GM10248 (cell line): Measurements from ENCODE around the gene IGF2R.

Experiments
- CTCF ChIA-PET: fragments of 300-600 bp; sonication (Branson Sonifier 250); formaldehyde crosslinking; extraction: SDS; loops from one replicate; lab custom pipeline; 2021; ENCODE audit warnings: antibody characterized with exemption; lab: Yijun Ruan, JAX
- POLR2A ChIA-PET: fragments of 350-650 bp; sonication (Branson Sonifier 250); formaldehyde crosslinking; extraction: SDS; loops from one replicate; lab custom pipeline; 2020; ENCODE audit warnings: antibody characterized with exemption; lab: Yijun Ruan, JAX
- DNase-seq: peaks from one replicate; pipeline ENCODE4 v3.0.0; 2012; ENCODE audit errors: extremely low spot score
- CTCF ChIP-seq: IDR thresholded peaks from 2 replicates; pipeline ENCODE4 v1.5.1; 2012; ENCODE audit warnings: mild to moderate bottlenecking, low read depth; ENCODE audit errors: extremely low read depth, missing control alignments, control extremely low read depth

The IGF2R gene

GRCh38 chr6:159971341-159972178 lies 2.7 kb downstream of the IGF2R start:
- no peak for DNase-seq
- ChIA-PET POLR2A (interaction anchor here (1.0 kb wide), 1 partner anchor 9 kb away, joined by 3 read pairs; no protein-coding TSS in a partner anchor), CTCF (interaction anchor here (1.4 kb wide), 1 partner anchor 18 kb away, joined by 3 read pairs; no protein-coding TSS in a partner anchor)
- no peak for TF ChIP-seq CTCF

GRCh38 chr6:159972506-159973268 lies 3.8 kb downstream of the IGF2R start:
- DNase-seq = no peak
- ChIA-PET CTCF (interaction anchor here (1.4 kb wide), 1 partner anchor 17 kb away, joined by 3 read pairs; no protein-coding TSS in a partner anchor), POLR2A (interaction anchor here (0.9 kb wide), 1 partner anchor 10 kb away, joined by 3 read pairs; no protein-coding TSS in a partner anchor)
- no peak for TF ChIP-seq CTCF

DNA sequence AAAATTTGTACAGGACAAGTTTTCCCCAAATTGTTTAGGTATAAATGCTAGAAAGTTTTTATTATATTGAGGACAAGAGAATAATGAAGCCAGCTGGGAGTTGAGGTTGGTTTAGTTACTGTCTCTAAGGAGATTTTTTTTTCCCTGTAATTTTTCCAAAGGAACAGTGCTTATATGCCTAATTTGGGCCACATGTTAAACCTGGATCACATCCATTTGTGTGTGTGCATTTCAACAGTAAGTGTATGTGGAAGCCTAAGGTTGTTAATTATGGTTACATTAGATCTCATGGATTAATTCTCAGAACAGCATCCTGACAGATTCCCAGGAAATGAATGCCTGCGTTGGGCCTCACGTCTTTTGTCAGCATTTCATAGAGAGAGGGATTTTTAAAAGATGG lies 4.5 kb downstream of the IGF2R start:
- POLR2A ChIA-PET = interaction anchor here (0.9 kb wide), 2 partner anchors 9 to 16 kb away, joined by 3 to 4 read pairs; no protein-coding TSS in a partner anchor
- DNase-seq = no peak
- TF ChIP-seq CTCF = no peak
- CTCF ChIA-PET = interaction anchor here (1.0 to 1.3 kb wide), 4 partner anchors 13 to 183 kb away, joined by 3 to 4 read pairs (median 4); partner anchors contain the start of gene MRPL18

DNA sequence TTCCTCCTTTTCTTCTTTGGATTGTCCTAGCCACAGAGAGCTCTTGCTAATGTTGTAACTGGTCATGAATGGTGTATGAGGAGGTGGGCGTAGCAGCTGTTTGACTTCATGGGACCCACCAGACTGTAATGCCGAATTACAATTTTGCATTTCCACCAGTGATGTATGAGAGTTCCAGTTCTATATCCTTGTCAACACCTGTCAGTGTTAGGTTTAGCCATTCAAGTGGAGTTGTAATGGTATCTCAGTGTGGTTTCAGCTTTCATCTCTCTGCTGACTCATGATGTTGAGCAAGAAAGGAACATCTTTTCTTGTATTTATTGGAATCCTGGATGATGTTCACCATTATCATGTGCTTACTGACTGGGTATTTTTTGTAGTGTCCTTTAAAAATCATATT lies 5.1 kb downstream of the IGF2R start:
- CTCF ChIA-PET = interaction anchor here (1.0 to 1.3 kb wide), 4 partner anchors 13 to 183 kb away, joined by 3 to 4 read pairs (median 4); partner anchors contain the start of gene MRPL18
- no peak for DNase-seq
- POLR2A ChIA-PET = interaction anchor here (0.9 kb wide), 3 partner anchors 9 to 95 kb away, joined by 3 to 4 read pairs (median 3); no protein-coding TSS in a partner anchor
- no peak for TF ChIP-seq CTCF

- POLR2A ChIA-PET = no interaction called here
- TF ChIP-seq CTCF = no peak
- no peak for DNase-seq
- CTCF ChIA-PET = interaction anchor here (1.6 kb wide), 1 partner anchor 185 kb away, joined by 4 read pairs; the partner anchor contains the start of gene MRPL18
Observed at GRCh38 chr6:159974932-159975331, 6.0 kb downstream of the IGF2R start.

DNA sequence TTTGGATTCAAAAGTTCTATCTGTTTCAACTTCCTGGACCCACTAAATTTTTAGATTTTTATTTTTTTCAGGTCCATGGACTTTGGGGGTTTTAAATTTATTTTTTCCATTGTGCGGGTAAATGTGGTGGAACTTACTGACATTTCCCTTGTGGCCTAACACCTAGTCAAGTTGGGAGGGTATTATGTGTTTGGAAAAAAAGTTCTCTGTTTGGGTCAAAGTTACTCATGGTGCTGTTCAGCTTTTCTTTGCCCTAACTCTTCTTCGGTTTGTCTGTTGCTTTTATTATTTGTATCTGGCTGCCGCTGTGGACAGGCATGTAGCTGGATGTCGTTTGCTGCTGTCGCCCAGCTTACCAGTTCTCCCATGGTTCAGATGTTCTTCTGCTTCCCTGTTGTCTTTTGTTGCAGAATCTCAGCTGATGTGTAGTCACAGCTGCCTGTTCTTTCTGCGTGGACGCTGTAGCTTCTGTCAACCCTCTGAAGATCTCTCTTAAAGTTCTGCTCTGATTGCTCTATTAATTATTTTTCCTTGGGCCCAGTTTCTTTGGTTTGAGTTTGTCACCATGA lies 7.9 kb downstream of the IGF2R start:
- POLR2A ChIA-PET = interaction anchor here (1.7 kb wide), 1 partner anchor 187 kb away, joined by 7 read pairs; the partner anchor contains the start of genes MRPL18 and TCP1
- no peak for DNase-seq
- CTCF ChIA-PET = interaction anchor here (0.8 to 1.6 kb wide), 4 partner anchors 10 to 186 kb away, joined by 3 to 4 read pairs (median 3); partner anchors contain the start of gene MRPL18
- TF ChIP-seq CTCF = no peak
